NCI-H82 treated with DMSO at 0.1 percent for 48 hours (cell line): ENCODE results near the gene S1PR4.
"Not testable (repeated sequence)": the region's sequence is repeated elsewhere in the genome, so short reads cannot be mapped to it uniquely, and the experiment has no call there.

Experiments
- DNase-seq: peaks from one replicate; lab custom pipeline; 2025; ENCODE audit not compliant: unreplicated experiment; lab: John Stamatoyannopoulos, UW

The S1PR4 gene

DNA sequence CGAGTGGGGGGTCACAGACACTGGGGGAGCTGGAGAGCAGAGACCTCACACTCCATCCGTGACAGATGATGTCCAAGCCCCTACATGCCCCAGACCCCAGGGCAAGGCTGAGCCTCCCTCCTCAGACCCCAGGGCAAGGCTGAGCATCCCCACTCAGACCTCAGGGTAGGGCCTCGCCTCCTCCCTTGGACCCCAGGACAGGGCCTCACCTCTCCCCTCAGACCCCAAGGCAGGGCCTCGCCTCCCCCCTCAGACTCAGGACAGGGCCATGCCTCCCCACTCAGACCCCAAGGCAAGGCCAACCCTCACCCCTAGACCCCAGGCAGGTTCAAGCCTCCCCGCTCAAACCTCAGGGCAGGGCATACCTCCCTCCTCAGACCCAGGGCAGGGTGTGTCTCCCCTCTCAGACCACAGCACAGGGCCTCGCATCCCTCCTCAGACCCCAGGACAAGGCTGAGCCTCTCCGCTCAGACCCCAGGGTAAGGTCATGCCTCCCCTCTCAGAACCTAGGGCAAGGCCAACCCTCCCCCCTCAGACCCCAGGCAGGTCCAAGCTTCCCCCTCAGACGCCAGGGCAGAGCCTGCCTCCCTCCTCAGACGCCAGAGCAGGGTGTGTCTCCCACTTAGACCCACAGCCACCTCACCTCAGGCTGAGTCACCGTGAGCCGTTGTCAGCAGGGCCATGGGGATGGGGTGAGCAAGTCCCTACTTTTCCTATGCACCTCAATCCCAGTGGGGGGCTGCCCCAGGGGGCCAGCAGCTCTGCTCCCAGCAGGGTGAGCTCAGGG, 1.7 kb upstream of the S1PR4 start:
- DNase-seq: no peak

- DNase-seq: no peak
Observed at GRCh38 chr19:3178973-3179738, 587 bp downstream of the S1PR4 start.

GRCh38 chr19:3179739-3180293, 1.2 kb downstream of the S1PR4 start:
- no peak for DNase-seq

DNA sequence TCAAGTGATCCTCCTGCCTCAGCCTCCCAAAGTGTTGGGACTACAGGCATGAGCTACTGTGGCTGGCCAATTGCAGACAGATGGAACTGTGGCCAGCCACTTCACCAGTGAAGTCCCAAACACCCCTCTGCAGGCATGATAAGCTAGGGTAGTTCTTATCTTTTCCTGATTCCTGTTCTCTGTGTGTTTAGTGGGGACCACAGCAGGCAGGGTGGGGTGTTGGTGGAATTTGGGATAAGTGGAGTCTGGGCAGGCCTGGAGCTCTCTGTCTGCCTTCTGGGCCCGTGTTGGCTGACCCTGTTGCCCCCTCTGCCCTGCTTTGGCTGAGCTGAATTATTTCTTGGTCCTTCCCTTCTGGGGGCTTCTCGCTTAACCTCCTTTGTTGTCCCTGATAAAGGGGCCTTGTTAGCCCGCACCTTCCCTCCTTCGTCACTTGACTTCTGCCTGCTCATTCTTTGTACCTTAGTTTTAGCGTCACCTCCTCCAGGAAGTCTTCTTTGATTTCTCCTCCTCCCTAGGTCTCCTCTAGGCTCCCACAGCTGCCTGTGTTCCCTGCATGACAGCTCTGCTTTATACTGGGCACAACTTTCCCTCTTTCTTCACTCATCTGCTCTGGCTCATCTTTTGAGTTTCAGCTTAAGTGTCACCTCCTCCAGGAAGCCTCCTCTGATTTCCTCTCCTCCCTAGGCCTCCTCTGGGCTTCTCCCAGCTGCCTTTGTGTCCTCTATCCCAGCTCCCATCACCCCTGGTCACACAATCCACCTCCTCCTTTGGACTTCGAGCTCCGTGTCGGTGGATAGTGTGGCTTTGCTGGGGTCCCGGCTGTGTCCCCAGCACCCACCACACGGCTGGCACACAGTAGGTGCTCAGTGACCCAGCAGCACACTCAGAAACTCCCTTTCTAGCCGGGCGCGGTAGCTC, 5.4 kb downstream of the S1PR4 start:
- DNase-seq: no peak

GRCh38 chr19:3184847-3185460, 6.4 kb downstream of the S1PR4 start:
- DNase-seq: no peak

GRCh38 chr19:3185461-3186159, 7.0 kb downstream of the S1PR4 start, which contains the start of gene NCLN:
NCLN (plus strand) TSS chr19:3185930; CDS start chr19:3186031, 101 bp downstream.
- DNase-seq: peak; percentile 93

- DNase-seq: no peak
Observed at GRCh38 chr19:3186160-3186688, 7.7 kb downstream of the S1PR4 start.

GRCh38 chr19:3186891-3187661, 8.5 kb downstream of the S1PR4 start:
- DNase-seq: no peak

- DNase-seq: no peak
Observed at GRCh38 chr19:3187662-3188511, 9.3 kb downstream of the S1PR4 start.

DNA sequence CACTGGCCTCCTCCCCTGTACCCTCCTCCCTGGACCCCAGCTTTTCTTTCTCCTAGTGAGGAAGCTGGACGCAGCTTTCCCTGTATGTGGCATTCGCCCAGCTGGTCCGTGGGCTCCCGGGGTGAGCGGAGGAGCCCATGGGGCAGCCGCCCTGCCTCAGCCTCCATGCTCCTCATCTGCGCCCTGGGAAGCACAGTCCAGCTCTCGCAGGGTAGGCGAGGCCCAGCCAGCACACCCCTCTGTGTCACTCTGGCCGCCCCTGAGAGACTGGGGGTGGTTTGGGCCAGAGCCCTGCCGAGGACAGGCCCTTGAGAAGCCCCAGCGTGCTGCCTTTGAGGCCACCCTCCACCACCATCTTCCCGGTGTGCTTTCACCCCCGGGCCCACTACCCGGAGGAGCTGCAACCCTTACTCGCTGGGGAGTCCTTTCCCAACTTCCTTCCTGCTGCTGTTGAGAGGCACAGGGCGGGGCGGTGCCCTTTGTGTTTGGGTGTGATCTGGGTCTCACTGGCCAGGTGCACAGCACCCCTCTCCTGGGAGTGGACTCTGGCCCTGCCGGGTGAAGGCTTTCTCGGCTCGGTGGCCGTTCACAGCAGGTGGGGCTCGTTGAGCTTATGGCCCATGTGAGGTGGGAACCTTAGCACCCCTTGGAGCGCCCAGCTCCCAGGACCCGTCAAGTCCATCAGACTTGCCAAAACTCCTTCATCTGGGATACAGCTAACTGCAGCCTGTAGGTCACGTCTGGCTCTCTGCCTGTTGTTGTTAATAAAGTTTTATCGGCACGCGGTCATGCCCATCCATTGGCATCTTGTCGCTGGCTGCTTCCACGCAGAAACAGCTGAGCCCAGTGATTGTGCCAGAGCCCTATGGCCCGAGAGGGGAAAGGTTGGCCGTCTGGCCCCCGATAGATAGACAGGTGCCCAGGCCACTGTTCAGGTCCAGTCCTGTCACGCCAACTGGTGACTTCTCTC, 10.3 kb downstream of the S1PR4 start:
- DNase-seq: no peak

- DNase-seq: no peak
Observed at GRCh38 chr19:3189702-3190469, 11.3 kb downstream of the S1PR4 start.

- no peak for DNase-seq
Observed at GRCh38 chr19:3190470-3190770, 11.9 kb downstream of the S1PR4 start.

DNA sequence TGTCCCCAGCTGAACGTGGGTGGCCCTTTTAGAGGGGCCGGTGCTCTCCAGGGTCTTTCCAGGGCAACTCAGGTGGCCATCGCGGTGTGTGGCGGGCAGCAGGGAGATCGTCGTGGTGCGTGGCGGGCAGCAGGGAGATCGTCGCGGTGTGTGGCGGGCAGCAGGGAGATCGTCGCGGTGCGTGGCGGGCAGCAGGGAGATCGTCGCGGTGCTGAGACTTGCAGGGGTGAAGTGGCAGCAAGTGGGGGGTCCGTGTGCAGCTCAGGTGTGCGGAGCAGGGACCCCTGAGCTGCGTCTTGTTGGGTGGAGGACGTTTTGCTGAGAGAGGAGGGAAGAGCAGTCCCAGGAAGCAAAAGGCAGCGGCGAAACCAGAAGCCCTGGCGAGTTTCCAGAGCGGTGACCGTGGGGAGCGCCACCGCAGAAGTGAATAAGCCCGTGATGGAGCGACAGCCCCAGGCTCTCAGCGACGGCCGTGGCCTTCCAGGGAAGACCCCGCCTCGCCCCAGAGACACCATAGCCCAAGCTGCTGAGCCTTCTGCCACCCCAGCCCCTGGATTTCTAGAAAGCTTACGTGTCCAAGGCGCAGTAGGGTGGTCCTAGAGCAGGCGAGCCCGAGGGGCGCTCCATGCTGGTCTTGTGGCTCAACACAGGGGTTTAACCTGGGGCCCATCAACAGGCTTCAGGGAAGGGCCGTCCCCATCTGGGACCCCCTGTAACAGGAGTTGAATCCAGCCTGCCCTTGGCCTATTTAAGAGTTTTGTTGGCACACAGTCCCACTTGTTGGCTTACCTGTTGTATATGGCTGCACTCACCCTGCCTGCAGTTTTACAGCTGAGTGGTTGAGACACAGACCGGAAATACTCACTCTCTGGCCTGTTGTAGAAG, 12.6 kb downstream of the S1PR4 start:
- DNase-seq: no peak

- not testable (repeated sequence) for DNase-seq
Observed at GRCh38 chr19:3191806-3192104, 13.2 kb downstream of the S1PR4 start.

DNA sequence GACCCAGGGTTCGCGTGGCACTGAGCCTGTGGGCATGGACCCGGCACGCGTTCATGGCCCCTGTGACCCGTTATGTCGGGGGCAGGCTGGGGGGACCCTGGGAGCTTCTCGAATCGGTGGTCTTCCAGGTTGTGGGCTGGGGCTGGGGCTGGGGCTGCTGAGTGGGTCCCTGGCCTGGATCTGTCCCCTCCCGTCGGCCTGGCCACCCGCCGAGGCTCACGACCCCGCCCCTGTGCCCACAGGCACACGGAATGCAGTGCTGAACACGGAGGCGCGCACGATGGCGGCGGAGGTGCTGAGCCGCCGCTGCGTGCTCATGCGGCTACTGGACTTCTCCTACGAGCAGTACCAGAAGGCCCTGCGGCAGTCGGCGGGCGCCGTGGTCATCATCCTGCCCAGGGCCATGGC, 13.7 kb downstream of the S1PR4 start:
- no peak for DNase-seq
